CMK (cell line): ENCODE data around the gene EXOC8.
A peak's percentile ranks its signal among the peaks of the same experiment; 100 is the strongest.

Source experiments
- DNase-seq: peaks from one replicate; pipeline ENCODE4 v3.0.0-alpha.2; 2010; ENCODE audit warnings: low read depth

Gene EXOC8

GRCh38 chr1:231337472-231338269, at the start of gene EXOC8:
Gene EXOC8 (minus strand): TSS chr1:231337852. CDS start chr1:231337745, 107 bp downstream.
- DNase-seq: peak; percentile 97

GRCh38 chr1:231386466-231386865, 48.8 kb upstream of the EXOC8 start:
- no peak for DNase-seq

GRCh38 chr1:231385416-231385748, 47.7 kb upstream of the EXOC8 start:
- DNase-seq: no peak

GRCh38 chr1:231384696-231385415, 47.2 kb upstream of the EXOC8 start:
- DNase-seq: no peak

GRCh38 chr1:231383159-231383860, 45.7 kb upstream of the EXOC8 start:
- no peak for DNase-seq

- no peak for DNase-seq
Observed at GRCh38 chr1:231382426-231382825, 44.8 kb upstream of the EXOC8 start.

DNA sequence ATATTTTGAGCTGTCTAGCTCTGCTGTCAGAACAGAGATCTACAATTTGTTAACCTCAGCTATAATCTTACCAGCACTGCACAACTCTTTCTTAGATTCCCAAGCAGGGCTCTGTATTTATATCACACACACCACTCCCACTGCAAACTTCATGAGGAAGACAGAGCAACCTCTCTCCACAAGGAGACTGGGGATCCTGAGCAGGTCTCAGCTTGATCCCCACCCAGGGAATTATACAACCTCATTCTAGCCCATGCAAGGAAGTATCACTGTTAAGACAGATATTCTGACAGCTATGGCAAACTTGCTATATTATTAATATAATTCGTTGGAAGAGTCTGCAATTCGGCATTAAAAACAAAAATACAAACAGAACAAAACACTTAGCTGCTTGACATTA, 44.1 kb upstream of the EXOC8 start:
- DNase-seq: no peak

DNA sequence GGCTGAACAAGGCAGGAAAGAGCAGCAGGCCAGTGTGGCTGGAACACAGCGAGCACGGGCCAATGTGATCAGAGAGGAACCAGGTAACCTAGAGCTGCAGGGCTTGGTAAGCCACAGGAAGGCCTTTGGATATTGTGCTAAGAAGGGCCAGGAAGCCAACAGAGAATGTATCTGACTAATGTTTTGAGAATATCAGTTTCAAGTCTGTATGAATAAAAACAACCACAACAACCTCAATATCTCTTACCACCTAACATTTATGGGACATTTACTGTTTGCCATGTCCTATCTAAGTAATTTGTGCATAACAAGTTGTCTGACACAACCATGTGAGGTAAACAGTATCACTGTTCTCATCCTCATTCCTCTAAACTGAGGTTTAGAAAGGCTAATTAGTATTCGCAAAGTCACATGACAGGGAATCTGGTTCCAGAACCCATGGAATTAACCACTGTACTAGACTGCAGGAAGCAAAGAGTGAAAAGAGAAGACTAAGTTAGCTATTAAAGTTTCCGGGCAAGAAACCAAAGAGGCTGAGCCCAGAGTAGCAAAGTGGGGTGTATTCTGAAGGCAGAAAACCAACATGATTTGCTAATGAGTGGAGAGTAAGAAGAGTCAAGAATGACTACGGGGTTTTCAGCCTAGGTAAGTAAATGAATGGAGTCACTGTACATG, 39.4 kb upstream of the EXOC8 start:
- DNase-seq: no peak

DNA sequence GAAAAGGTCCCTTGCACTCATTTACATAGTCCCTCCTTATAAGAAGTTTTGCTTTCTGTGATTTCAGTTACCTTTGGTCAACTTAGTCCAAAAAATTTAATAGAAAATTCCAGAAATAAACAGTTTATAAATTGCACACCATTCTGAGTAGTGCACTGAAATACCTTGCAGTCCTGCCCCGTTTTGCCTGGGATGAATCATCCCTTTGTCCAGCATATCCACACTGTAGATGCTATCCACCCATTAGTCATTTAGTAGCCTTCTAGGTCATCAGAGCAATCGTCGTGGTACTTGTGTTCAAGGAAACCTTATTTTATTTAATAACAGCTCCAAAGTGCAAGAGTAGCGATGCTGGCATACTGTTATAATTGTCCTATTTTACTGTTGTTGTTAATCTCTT, 38.4 kb upstream of the EXOC8 start:
- DNase-seq: no peak

GRCh38 chr1:231374394-231374793, 36.7 kb upstream of the EXOC8 start:
- DNase-seq: no peak

DNA sequence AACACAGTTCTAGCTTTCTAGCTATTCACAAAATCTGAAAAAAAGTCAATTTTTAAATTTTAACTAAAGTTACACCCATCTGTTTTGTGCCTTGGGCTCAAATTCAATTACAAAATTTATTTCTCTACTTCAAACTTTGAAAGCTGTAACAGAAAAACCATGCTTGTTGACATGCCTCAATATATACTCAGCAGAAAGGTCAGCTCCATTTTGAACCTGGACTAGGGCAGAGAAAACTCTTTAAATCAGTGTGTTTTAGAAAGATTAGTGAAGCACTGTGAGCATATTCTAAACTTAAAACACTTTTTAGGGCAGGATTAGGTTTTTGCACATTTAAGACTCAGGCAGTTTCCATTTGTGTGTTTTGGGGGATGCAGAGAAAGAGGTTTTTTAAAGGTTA, 34.8 kb upstream of the EXOC8 start:
- no peak for DNase-seq

- no peak for DNase-seq
Observed at GRCh38 chr1:231369282-231369681, 31.6 kb upstream of the EXOC8 start.

GRCh38 chr1:231364192-231364591, 26.5 kb upstream of the EXOC8 start:
- DNase-seq: no peak

DNA sequence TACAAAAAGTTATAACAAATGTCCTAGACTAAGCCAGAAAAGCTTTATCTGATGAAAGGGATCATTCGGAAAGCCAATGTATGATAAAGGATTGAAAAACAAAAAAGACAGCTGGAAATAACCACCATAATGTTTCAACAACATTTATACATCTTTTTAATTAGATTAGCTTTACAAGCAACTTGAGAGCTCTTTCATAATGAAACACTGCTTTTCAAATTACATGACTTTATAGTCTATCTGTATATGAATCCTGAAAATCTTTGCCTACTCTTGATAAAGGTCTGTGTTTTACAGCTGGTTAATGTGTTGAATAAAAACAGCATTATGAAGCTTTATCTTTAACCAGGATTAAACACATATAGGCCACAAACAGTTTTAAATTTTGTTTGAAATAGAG, 26.0 kb upstream of the EXOC8 start:
- no peak for DNase-seq

GRCh38 chr1:231362325-231362724, 24.7 kb upstream of the EXOC8 start:
- no peak for DNase-seq

DNA sequence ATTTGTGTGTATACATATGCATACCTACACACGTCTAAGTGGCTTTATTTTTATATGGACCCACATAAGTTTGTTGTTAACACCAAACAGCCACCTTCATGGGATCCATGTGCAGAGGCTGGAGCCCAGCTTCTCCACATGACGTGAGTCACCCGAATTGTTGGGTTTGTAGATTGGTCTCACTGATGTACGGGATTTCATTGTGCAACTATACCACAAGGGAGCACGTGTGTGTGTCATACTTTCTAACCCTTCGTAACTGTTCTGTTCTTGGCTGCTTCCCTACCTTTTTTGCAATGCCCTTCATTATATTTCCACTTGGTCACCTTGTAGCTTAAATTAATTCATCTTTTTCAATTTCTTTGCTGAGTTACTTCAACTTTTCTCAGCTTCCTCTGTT, 21.5 kb upstream of the EXOC8 start:
- DNase-seq: no peak

GRCh38 chr1:231357831-231358354, 20.2 kb upstream of the EXOC8 start:
- DNase-seq: no peak

DNA sequence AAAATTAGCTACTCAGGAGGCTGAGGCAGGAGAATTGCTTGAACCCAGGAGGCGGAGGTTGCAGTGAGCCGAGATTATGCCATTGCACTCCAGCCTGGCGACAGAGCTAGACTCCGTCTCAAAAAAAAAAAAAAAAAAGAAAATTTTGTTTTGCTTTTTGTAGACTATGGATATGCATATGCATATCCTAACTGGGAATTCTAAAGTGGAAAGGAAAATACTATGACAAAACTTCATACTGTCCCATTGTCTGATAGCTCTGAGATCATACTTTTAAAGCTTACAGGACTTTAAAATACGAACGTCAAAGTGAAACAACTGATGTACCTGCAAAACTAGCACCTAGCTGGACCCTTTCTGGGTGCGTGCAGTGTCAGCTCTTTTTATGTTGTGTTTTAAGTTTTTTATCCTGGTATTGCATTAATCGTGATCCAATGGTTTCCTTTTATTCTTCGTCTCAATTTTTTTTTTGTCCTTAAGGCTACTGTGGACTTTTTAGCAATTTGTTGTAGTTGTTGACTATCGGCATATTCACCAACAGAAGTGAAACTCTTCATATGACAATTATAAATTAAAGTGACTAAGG, 19.6 kb upstream of the EXOC8 start:
- DNase-seq: no peak

GRCh38 chr1:231355171-231355570, 17.5 kb upstream of the EXOC8 start:
- DNase-seq: no peak

DNA sequence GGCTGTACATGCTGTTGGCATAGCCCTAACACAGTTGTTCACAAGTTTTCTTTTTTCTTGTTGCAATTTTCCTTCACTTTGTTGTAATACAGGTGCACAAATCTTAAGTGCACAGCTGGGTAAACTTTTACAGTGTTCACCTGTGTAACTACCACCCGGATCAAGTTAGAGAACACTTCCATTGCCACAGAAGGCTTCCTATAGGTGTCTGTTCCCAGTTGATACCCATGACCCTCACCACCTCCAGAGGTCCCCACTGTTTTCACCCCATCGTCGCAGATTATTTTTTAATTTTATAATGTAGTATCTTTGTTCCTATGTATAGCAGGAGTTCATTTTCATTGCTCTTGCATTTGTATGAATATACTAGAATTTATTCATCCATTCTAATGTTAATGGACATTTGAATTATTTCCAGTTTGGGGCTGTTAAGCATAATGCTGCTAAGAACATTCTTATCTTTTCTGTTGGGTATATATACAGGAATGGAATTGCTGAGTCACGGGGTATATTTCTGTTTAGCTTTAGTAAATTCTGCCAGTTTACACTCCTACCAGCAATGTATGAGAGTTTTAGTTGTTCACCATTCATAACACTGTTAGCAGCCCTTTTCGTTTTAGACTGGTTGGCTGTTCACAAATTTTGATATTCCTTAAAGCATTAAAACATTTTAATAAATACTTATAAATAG, 16.8 kb upstream of the EXOC8 start:
- no peak for DNase-seq

- DNase-seq: no peak
Observed at GRCh38 chr1:231353086-231353485, 15.4 kb upstream of the EXOC8 start.
